Natural killer cell (primary cell): Measurements from ENCODE around the gene SLC22A23. TPM values are rescaled to one million over a fixed set of nuclear protein-coding genes. Genes with fewer than 3 reads are reported as not detected.

Experiments used
- ATAC-seq, 3 donors: fragments of 150-1000 bp in 2 of 3; fragments of 200-7000 bp in 1 of 3; cut with Tn5 transposase; 1 replicate in 1 of 3; 2 replicates in 2 of 3; pipeline ENCODE4 v1.10.0; 2021; ENCODE audit warnings: mild to moderate bottlenecking in 2 of 3, moderate library complexity in 2 of 3
- DNase-seq, 2 donors: peaks; one replicate each; pipeline versions ENCODE4 v3.0.0 to v3.0.0-alpha.2; 2013 to 2021; ENCODE audit warnings: mixed read lengths in 1 of 2
- H3K27ac ChIP-seq: one replicate; pipeline ENCODE4 v1.5.1; 2013; ENCODE audit warnings: mild to moderate bottlenecking, low read length
- H3K27me3 ChIP-seq: one replicate; pipeline ENCODE4 v1.6.1; 2013; ENCODE audit warnings: low read length; ENCODE audit not compliant: control insufficient read depth, insufficient read depth
- H3K36me3 ChIP-seq: one replicate; pipeline ENCODE4 v1.6.1; 2013; ENCODE audit warnings: low read length; ENCODE audit not compliant: control insufficient read depth, insufficient read depth
- H3K4me1 ChIP-seq: one replicate; pipeline ENCODE4 v1.6.1; 2013; ENCODE audit warnings: low read length; ENCODE audit not compliant: control insufficient read depth, insufficient read depth
- H3K4me3 ChIP-seq: one replicate; pipeline ENCODE4 v1.5.1; 2013; ENCODE audit warnings: low read length
- H3K9me3 ChIP-seq: one replicate; pipeline ENCODE4 v1.6.1; 2013; ENCODE audit warnings: low read length; ENCODE audit not compliant: control insufficient read depth, insufficient read depth
- H3K27ac Mint-ChIP-seq, 2 donors: one replicate each; pipeline ENCODE4 v1.8.0; 2022; ENCODE audit warnings: mild to moderate bottlenecking in 2 of 2, mixed read lengths in 2 of 2, moderate library complexity in 1 of 2
- H3K27me3 Mint-ChIP-seq, 2 donors: one replicate each; pipeline ENCODE4 v1.8.0; 2022; ENCODE audit warnings: low read depth in 2 of 2, mixed read lengths in 2 of 2
- H3K36me3 Mint-ChIP-seq: one replicate; pipeline ENCODE4 v1.8.0; 2022; ENCODE audit warnings: mixed read lengths
- H3K4me1 Mint-ChIP-seq, 2 donors: one replicate each; pipeline ENCODE4 v1.8.0; 2022; ENCODE audit warnings: mixed read lengths in 2 of 2
- H3K4me3 Mint-ChIP-seq: one replicate; pipeline ENCODE4 v1.8.0; 2022; ENCODE audit warnings: mild to moderate bottlenecking, moderate library complexity, mixed read lengths
- H3K9me3 Mint-ChIP-seq, 2 donors: one replicate each; pipeline ENCODE4 v1.8.0; 2022; ENCODE audit warnings: mixed read lengths in 2 of 2
- CTCF ChIP-seq: fragments of 200-600 bp; IDR thresholded peaks from one replicate; pipeline ENCODE4 v1.8.0; 2022; ENCODE audit warnings: antibody characterized with exemption
- WGBS: methylation state at CpG from one replicate; pipeline ENCODE4 v1.1.7; 2013; ENCODE audit warnings: missing lambda C conversion rate; ENCODE audit not compliant: insufficient coverage; 5-methylcytosine and 5-hydroxymethylcytosine counted together
- intact Hi-C: fragments of 100-400 bp; cut with micrococcal nuclease; formaldehyde crosslinking; loops from one replicate; pipeline ENCODE4 v1.14.2; 2022
- total RNA-seq, 4 donors: library from RNA; stranded (reverse); fragments of 120-200 nt in 1 of 4; gene quantifications; one replicate each; pipeline versions ENCODE4 v1.2.3 to v1.2.4, GENCODE V29; 2013 to 2022

Gene SLC22A23
- total RNA-seq, 3 donors from 2014 or later (not counting 1 experiment from before 2014, with no cell fraction given) = 0.24 to 0.79 (median 0.38) TPM

- ATAC-seq (no peak), DNase-seq (no peak)
- Mint-ChIP-seq H3K4me1 (no peaks in the 10 kb centered on the region), H3K27ac (no peak overlapping the region), H3K36me3 (no peaks in the 10 kb centered on the region), H3K27me3 (peaks cover 10 to 23% of the 10 kb centered on the region in 2 donors), H3K4me3 (no peak overlapping the region), H3K9me3 (no peaks in the 10 kb centered on the region)
- no peaks in the 10 kb centered on the region for H3K9me3 ChIP-seq
- no peaks in the 10 kb centered on the region for H3K27me3 ChIP-seq
- intact Hi-C loops = no loop called here
- H3K4me3 ChIP-seq = no peak overlapping the region
- 90% methylated on average over 6 of the region's 6 CpGs for WGBS
- H3K4me1 ChIP-seq = no peaks in the 10 kb centered on the region
- no peaks in the 10 kb centered on the region for H3K36me3 ChIP-seq
- no peak for TF ChIP-seq CTCF
- H3K27ac ChIP-seq = no peak overlapping the region
Observed at GRCh38 chr6:3311826-3312225, 145.0 kb downstream of the SLC22A23 start.

GRCh38 chr6:3310703-3311102, 146.1 kb downstream of the SLC22A23 start:
- WGBS = 84% methylated on average over 9 of the region's 9 CpGs
- Mint-ChIP-seq H3K36me3 (no peaks in the 10 kb centered on the region), H3K27ac (no peak overlapping the region), H3K4me3 (no peak overlapping the region), H3K4me1 (no peaks in the 10 kb centered on the region), H3K9me3 (no peaks in the 10 kb centered on the region), H3K27me3 (peaks cover 10 to 31% of the 10 kb centered on the region in 2 donors)
- DNase-seq = no peak
- ATAC-seq = no peak
- intact Hi-C loops = no loop called here
- Histone ChIP-seq H3K4me3 (no peak overlapping the region), H3K36me3 (no peaks in the 10 kb centered on the region), H3K9me3 (no peaks in the 10 kb centered on the region), H3K4me1 (no peaks in the 10 kb centered on the region), H3K27ac (no peak overlapping the region), H3K27me3 (no peaks in the 10 kb centered on the region)
- no peak for TF ChIP-seq CTCF

- no peak for DNase-seq
- intact Hi-C loops = no loop called here
- H3K4me1 ChIP-seq = no peaks in the 10 kb centered on the region
- WGBS = 88% methylated on average over 5 of the region's 6 CpGs
- Mint-ChIP-seq H3K27ac (no peak overlapping the region), H3K9me3 (no peaks in the 10 kb centered on the region), H3K4me1 (no peaks in the 10 kb centered on the region), H3K4me3 (no peak overlapping the region), H3K27me3 (peaks cover 10 to 34% of the 10 kb centered on the region in 2 donors), H3K36me3 (no peaks in the 10 kb centered on the region)
- H3K36me3 ChIP-seq = no peaks in the 10 kb centered on the region
- TF ChIP-seq CTCF = no peak
- no peaks in the 10 kb centered on the region for H3K9me3 ChIP-seq
- no peak for ATAC-seq
- no peak overlapping the region for H3K27ac ChIP-seq
- H3K27me3 ChIP-seq = no peaks in the 10 kb centered on the region
- H3K4me3 ChIP-seq = no peak overlapping the region
Observed at GRCh38 chr6:3310051-3310448, 146.8 kb downstream of the SLC22A23 start.

GRCh38 chr6:3309391-3310050, 147.3 kb downstream of the SLC22A23 start:
- no peak overlapping the region for H3K4me3 Mint-ChIP-seq
- peaks cover 12 to 36% of the 10 kb centered on the region in 2 donors for H3K27me3 Mint-ChIP-seq
- intact Hi-C loops = no loop called here
- H3K27ac Mint-ChIP-seq = no peak overlapping the region
- no peaks in the 10 kb centered on the region for H3K36me3 ChIP-seq
- no peak for TF ChIP-seq CTCF
- no peaks in the 10 kb centered on the region for H3K4me1 ChIP-seq
- H3K36me3 Mint-ChIP-seq = no peaks in the 10 kb centered on the region
- no peaks in the 10 kb centered on the region for H3K9me3 Mint-ChIP-seq
- H3K9me3 ChIP-seq = no peaks in the 10 kb centered on the region
- no peaks in the 10 kb centered on the region for H3K4me1 Mint-ChIP-seq
- DNase-seq (no peak), ATAC-seq (no peak)
- H3K4me3 ChIP-seq = no peak overlapping the region
- WGBS = 73% methylated on average over 11 of the region's 11 CpGs
- H3K27ac ChIP-seq = no peak overlapping the region
- H3K27me3 ChIP-seq = no peaks in the 10 kb centered on the region
